Eye (tissue), 1 donor: Measurements from ENCODE around the gene PC.

Source experiments
- DNase-seq: peaks from one replicate; pipeline ENCODE4 v3.0.0-alpha.2; 2015

The PC gene

GRCh38 chr11:66852466-66853241 is 105.5 kb downstream of the PC start:
- DNase-seq, result no peak

GRCh38 chr11:66851698-66852465 is 106.3 kb downstream of the PC start:
- no peak for DNase-seq

- DNase-seq, result no peak
Measured at GRCh38 chr11:66851239-66851596, 107.0 kb downstream of the PC start.

- DNase-seq, result no peak
Measured at GRCh38 chr11:66850588-66851238, 107.5 kb downstream of the PC start.

- no peak for DNase-seq
Measured at GRCh38 chr11:66850235-66850587, 108.0 kb downstream of the PC start.

- DNase-seq, result no peak
Measured at GRCh38 chr11:66849501-66850234, 108.5 kb downstream of the PC start.

DNA sequence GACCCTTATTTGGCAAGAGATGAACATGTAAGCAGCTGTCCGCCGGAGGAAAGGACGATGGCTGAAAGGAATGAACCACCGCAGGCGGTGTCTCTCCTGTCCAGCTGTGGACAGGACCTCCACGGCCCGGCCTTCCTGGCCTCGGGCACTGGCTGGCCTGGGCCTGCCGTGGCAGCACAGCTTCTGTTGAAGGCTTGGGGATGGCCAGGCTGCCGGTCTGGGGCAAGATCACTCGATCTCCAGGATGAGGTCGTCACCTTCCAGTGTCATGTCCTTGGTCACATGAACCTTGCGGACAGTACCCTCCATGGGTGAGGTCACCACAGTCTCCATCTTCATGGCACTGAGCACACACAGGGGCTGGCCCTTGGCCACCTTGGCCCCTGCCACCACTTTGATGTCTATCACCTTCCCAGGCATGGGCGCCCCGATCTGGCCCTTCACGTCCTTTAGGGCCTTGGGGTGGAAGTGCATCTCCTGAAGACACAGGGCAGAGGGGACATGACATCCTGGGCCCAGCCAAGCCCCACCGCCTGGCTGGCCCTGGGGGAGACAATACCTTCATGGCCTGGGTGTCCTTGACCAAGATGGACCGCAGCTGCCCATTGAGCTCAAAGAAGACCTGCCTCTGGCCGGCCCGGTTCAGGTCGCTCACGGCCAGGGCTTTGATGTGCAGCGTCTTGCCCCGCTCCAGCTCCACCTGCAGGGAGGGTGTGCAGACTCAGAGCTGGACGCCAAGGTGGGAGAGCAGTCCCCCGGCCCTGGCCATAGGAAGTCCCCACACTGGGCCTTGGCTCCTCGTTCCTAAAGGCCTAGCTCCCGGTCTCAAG is 109.3 kb downstream of the PC start:
- no peak for DNase-seq

- DNase-seq, result no peak
Measured at GRCh38 chr11:66847461-66848232, 110.5 kb downstream of the PC start.

- DNase-seq, result no peak
Measured at GRCh38 chr11:66846671-66847091, 111.5 kb downstream of the PC start.

DNA sequence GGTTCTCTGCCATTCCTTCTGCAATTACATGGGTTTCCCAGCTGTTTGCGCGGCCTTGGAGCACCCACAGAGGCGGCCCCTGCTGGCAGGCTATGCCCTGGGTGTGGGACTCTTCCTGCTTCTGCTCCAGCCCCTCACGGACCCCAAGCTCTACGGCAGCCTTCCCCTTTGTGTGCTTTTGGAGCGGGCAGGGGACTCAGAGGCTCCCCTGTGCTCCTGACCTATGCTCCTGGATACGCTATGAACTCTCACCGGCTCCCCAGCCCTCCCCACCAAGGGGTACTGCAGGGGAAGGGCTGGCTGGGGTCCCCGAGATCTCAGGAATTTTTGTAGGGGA is 112.3 kb downstream of the PC start:
- no peak for DNase-seq

DNA sequence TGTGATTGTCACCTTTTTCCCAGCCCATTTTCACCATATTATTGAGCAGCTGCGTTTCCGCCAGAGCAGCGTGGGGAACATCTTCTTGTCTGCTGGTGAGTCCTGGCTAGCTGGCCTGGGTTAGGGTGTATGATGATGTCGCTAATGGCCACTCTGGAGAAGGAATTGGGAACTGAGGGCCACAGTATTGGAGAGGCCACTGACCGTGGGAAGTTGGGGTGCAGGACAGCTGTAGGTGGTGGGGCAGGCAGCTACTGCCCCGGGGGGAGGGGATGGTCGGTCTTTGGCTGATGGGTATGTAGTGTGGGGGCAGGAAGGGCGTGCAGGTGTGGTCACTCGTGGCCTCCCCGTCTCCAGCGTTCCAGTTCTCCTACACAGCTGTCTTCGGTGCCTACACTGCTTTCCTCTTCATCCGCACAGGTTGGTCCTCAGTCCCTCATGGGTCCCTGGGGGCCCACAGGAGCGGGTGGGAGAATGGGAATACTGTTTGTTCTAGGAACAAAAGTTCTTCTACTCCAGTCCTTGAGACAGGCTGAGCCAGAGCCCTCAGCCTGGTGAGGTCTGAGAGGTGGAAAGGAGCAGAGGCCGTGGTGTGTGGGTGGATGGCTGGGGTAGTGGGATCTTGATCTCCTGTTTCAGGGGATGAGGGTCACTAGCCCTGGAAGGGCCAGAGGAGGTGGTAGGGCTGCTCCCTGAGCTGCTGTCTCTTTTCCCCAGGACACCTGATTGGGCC is 112.9 kb downstream of the PC start:
- no peak for DNase-seq

DNA sequence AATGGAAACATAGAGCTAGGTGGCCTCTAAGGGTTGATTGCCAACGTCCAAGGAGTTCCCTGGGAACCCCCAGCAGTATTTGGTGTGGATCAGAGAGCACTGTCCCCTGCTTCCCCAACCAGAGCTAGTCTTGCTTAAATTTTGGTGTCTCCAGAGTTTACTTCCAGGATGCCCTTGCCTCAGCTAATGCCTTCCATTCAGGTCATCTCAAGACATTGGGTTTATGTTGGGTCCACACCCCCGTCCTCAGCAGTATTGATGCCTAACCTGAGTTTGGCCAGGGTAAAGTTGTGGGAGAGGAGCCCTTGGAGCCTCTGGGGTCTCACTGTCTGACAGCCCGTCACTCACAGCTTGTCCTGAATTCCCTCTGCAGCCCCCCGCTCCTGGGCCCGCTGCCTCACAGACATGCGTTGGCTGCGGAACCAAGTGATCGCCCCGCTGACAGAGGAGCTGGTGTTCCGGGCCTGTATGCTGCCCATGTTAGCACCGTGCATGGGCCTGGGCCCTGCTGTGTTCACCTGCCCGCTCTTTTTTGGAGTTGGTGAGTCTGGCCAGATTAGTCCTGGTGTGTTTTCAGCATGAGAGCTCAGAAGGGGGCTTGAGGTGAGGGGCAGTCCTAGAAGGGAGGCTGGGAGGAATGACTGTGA is 113.6 kb downstream of the PC start:
- no peak for DNase-seq

- no peak for DNase-seq
Measured at GRCh38 chr11:66843776-66844495, 114.2 kb downstream of the PC start.

GRCh38 chr11:66842896-66843775 is 115.0 kb downstream of the PC start, which contains the start of gene RCE1:
TSS of gene RCE1 (plus strand) at chr11:66843441. CDS start at chr11:66843456, 15 bp downstream.
- DNase-seq, result peak; percentile 97

DNA sequence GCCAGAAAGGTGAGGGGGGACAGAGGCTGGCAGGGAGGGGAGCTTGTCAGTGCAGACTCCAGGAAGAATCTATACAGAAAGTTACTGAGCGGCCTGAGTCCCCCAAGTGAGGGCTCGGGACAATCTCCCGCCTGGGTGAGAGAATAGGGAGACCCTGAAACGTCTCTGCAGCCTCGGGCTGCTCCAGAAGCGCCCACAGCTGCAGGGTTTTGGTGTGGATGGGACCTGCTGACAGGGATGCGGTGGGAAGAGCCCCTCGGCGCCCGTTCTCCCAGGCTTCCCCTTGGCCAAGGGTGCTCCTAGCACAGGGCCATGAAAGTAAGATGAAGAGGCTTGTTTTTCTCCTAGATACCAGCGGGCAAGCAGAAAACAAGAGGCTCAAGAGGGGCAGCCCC is 115.7 kb downstream of the PC start:
- DNase-seq, result no peak

GRCh38 chr11:66841861-66842260 is 116.3 kb downstream of the PC start:
- DNase-seq, result no peak

DNA sequence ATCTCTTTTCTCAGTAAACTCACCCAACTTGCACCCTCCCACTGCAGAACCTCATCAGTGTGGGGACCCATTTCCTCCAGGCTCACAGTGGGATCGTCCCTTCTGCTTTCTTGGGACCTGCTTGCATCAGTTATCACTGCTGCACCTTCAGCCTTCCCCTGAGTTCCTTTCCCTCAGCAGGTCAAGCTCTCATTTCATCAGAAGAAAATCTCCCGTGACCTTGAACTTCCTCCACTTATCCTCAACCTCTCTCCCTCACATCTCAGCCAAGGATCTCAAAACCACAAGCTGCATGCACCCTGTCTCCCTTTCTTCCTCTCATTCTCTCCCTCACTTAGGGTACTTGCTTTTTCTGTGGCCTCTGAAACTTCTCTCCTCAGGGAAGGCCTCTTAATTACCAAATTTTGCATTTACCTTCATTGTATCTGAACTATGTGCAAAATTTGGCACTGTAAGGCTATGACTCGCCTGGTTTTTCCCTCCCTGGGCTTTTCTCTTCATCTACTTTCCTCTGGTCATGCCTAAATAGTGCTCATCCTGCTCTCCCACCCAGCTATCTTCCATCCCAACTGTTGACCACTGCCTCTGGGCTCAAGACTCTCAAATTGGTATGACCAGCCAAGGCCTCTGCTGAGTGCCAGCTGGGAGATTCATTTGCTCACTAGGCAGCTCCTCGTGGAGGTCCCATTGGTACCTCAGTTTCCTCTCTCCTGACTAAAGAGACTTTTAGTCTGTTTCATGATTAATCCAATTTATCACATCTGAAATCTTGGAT is 117.7 kb downstream of the PC start:
- no peak for DNase-seq
